Peyer's patch (tissue), 4 donors: ENCODE measurements around the gene ENC1.

ENCODE experiments used
- CTCF ChIP-seq, 6 experiments: fragments of 450-650 bp in 4 of 6; fragments of 200-600 bp in 2 of 6; sonication (generic) in 1 of 6; IDR thresholded peaks; one replicate each; pipeline ENCODE4 v1.5.1; 2017 to 2019; ENCODE audit warnings: antibody characterized with exemption in 6 of 6, mild to moderate bottlenecking in 3 of 6, moderate library complexity in 1 of 6
- POLR2A ChIP-seq, 2 donors: fragments of 450-650 bp; IDR thresholded peaks; one replicate each; pipeline ENCODE4 v1.5.1; 2017; ENCODE audit warnings: antibody characterized with exemption in 2 of 2, mild to moderate bottlenecking in 2 of 2, moderate library complexity in 2 of 2

DNA sequence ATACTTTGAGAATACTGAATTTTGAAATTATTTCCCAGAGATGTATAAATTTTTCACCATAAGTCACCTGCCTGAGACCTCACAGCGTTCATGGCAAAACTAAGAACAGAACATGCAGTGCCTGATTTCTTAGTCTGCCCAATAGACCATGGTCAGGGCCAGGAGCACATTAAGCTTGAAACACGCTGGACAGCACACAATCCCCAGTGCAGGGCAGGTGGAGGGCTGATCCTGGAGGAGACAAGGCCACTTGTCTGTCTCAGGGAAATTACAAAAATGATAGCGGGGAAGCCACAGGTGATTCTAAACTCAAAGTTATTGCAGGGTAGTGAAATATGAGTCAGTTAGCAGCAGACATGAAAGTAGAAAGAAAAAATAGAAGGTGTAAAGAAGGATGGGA, 18.6 kb upstream of the ENC1 start:
- TF ChIP-seq CTCF (IDR thresholded peaks at IDR 0.05) = no peak
- no peak for TF ChIP-seq POLR2A (IDR thresholded peaks at IDR 0.05)
